ENCODE measurements around the gene MBD5. TPM values are rescaled to one million over a fixed set of nuclear protein-coding genes. Genes with fewer than 3 reads are reported as not detected.

MBD5 gene
- total and polyA plus RNA-seq, 5 donors, result 5.6 to 37.0 (median 33.9) TPM

- no peak for DNase-seq
- H3K27me3 ChIP-seq (ENCODE audit: control insufficient read depth, insufficient read depth), result no peaks in the 10 kb centered on the region
- H3K4me3 ChIP-seq (ENCODE audit: low read length), result no peak overlapping the region
- ATAC-seq, result no peak
- H3K27ac ChIP-seq (ENCODE audit: low read length), result no peak overlapping the region
- no peaks in the 10 kb centered on the region for H3K9me3 ChIP-seq (ENCODE audit: control insufficient read depth, low read length)
- 90% methylated on average over 1 of the region's 1 CpG for WGBS
- H3K4me1 ChIP-seq (ENCODE audit: control insufficient read depth, insufficient read depth, low read length), result no peaks in the 10 kb centered on the region
- intact Hi-C loops (cut with DNase I), result no loop called here
Measured at GRCh38 chr2:148177559-148177958, 156.7 kb downstream of the MBD5 start.

- H3K4me3 ChIP-seq (ENCODE audit: low read length), result no peak overlapping the region
- WGBS, result 89% methylated on average over 1 of the region's 1 CpG
- intact Hi-C loops (cut with DNase I), result no loop called here
- H3K9me3 ChIP-seq (ENCODE audit: control insufficient read depth, low read length), result no peaks in the 10 kb centered on the region
- no peaks in the 10 kb centered on the region for H3K4me1 ChIP-seq (ENCODE audit: control insufficient read depth, insufficient read depth, low read length)
- H3K27me3 ChIP-seq (ENCODE audit: control insufficient read depth, insufficient read depth), result no peaks in the 10 kb centered on the region
- ATAC-seq (no peak), DNase-seq (no peak)
- no peak overlapping the region for H3K27ac ChIP-seq (ENCODE audit: low read length)
Measured at GRCh38 chr2:148179724-148180123, 158.8 kb downstream of the MBD5 start.

- Histone ChIP-seq H3K9me3 (ENCODE audit: control insufficient read depth, low read length) (no peaks in the 10 kb centered on the region), H3K4me3 (ENCODE audit: low read length) (no peak overlapping the region), H3K4me1 (ENCODE audit: control insufficient read depth, insufficient read depth, low read length) (no peaks in the 10 kb centered on the region), H3K27me3 (ENCODE audit: control insufficient read depth, insufficient read depth) (no peaks in the 10 kb centered on the region), H3K27ac (ENCODE audit: low read length) (no peak overlapping the region)
- 96% methylated on average over 1 of the region's 1 CpG for WGBS
- no peak for DNase-seq
- intact Hi-C loops (cut with DNase I), result no loop called here
- no peak for ATAC-seq
Measured at GRCh38 chr2:148184976-148185375, 164.1 kb downstream of the MBD5 start.

GRCh38 chr2:148194882-148195281 lies 174.0 kb downstream of the MBD5 start:
- Histone ChIP-seq H3K4me3 (ENCODE audit: low read length) (no peak overlapping the region), H3K27me3 (ENCODE audit: control insufficient read depth, insufficient read depth) (no peaks in the 10 kb centered on the region), H3K9me3 (ENCODE audit: control insufficient read depth, low read length) (no peaks in the 10 kb centered on the region), H3K4me1 (ENCODE audit: control insufficient read depth, insufficient read depth, low read length) (no peaks in the 10 kb centered on the region), H3K27ac (ENCODE audit: low read length) (no peak overlapping the region)
- intact Hi-C loops (cut with DNase I), result no loop called here
- DNase-seq (no peak), ATAC-seq (no peak)

- ATAC-seq (no peak), DNase-seq (peak; percentile 24 to 69 (median 60))
- Histone ChIP-seq H3K4me1 (ENCODE audit: control insufficient read depth, insufficient read depth, low read length) (no peaks in the 10 kb centered on the region), H3K9me3 (ENCODE audit: control insufficient read depth, low read length) (no peaks in the 10 kb centered on the region), H3K27me3 (ENCODE audit: control insufficient read depth, insufficient read depth) (no peaks in the 10 kb centered on the region), H3K4me3 (ENCODE audit: low read length) (no peak overlapping the region), H3K27ac (ENCODE audit: low read length) (no peak overlapping the region)
- intact Hi-C loops (cut with DNase I), result no loop called here
- 93% methylated on average over 15 of the region's 15 CpGs for WGBS
Measured at GRCh38 chr2:148201075-148202004, 180.4 kb downstream of the MBD5 start.

GRCh38 chr2:148202237-148202636 lies 181.3 kb downstream of the MBD5 start:
- intact Hi-C loops (cut with DNase I), result no loop called here
- Histone ChIP-seq H3K27me3 (ENCODE audit: control insufficient read depth, insufficient read depth) (no peaks in the 10 kb centered on the region), H3K27ac (ENCODE audit: low read length) (no peak overlapping the region), H3K4me1 (ENCODE audit: control insufficient read depth, insufficient read depth, low read length) (no peaks in the 10 kb centered on the region), H3K9me3 (ENCODE audit: control insufficient read depth, low read length) (no peaks in the 10 kb centered on the region), H3K4me3 (ENCODE audit: low read length) (no peak overlapping the region)
- no peak for DNase-seq
- ATAC-seq, result no peak

GRCh38 chr2:148207111-148207510 lies 186.2 kb downstream of the MBD5 start:
- Histone ChIP-seq H3K4me3 (ENCODE audit: low read length) (no peak overlapping the region), H3K27me3 (ENCODE audit: control insufficient read depth, insufficient read depth) (no peaks in the 10 kb centered on the region), H3K4me1 (ENCODE audit: control insufficient read depth, insufficient read depth, low read length) (no peaks in the 10 kb centered on the region), H3K27ac (ENCODE audit: low read length) (no peak overlapping the region), H3K9me3 (ENCODE audit: control insufficient read depth, low read length) (no peaks in the 10 kb centered on the region)
- DNase-seq (no peak), ATAC-seq (no peak)
- WGBS, result 79% methylated on average over 2 of the region's 2 CpGs
- intact Hi-C loops (cut with DNase I), result no loop called here

GRCh38 chr2:148209603-148210002 lies 188.7 kb downstream of the MBD5 start:
- intact Hi-C loops (cut with DNase I), result no loop called here
- no peak overlapping the region for H3K4me3 ChIP-seq (ENCODE audit: low read length)
- no peaks in the 10 kb centered on the region for H3K27me3 ChIP-seq (ENCODE audit: control insufficient read depth, insufficient read depth)
- 96% methylated on average over 2 of the region's 2 CpGs for WGBS
- ATAC-seq (no peak), DNase-seq (peak in 1 of 3 donors; percentile 35)
- no peaks in the 10 kb centered on the region for H3K9me3 ChIP-seq (ENCODE audit: control insufficient read depth, low read length)
- H3K27ac ChIP-seq (ENCODE audit: low read length), result no peak overlapping the region
- no peaks in the 10 kb centered on the region for H3K4me1 ChIP-seq (ENCODE audit: control insufficient read depth, insufficient read depth, low read length)

GRCh38 chr2:148218326-148219075 lies 197.6 kb downstream of the MBD5 start:
- DNase-seq (no peak), ATAC-seq (no peak)
- intact Hi-C loops (cut with DNase I), result no loop called here
- no peaks in the 10 kb centered on the region for H3K27me3 ChIP-seq (ENCODE audit: control insufficient read depth, insufficient read depth)
- H3K9me3 ChIP-seq (ENCODE audit: control insufficient read depth, low read length), result no peaks in the 10 kb centered on the region
- WGBS, result 95% methylated on average over 5 of the region's 5 CpGs
- H3K4me3 ChIP-seq (ENCODE audit: low read length), result no peak overlapping the region
- no peak overlapping the region for H3K27ac ChIP-seq (ENCODE audit: low read length)
- H3K4me1 ChIP-seq (ENCODE audit: control insufficient read depth, insufficient read depth, low read length), result no peaks in the 10 kb centered on the region

- no peak for ATAC-seq
- WGBS, result 92% methylated on average over 4 of the region's 4 CpGs
- intact Hi-C loops (cut with DNase I), result no loop called here
Measured at GRCh38 chr2:148221166-148221565, 200.3 kb downstream of the MBD5 start.

GRCh38 chr2:148221926-148222325 lies 201.0 kb downstream of the MBD5 start:
- no peaks in the 10 kb centered on the region for H3K9me3 ChIP-seq (ENCODE audit: control insufficient read depth, low read length)
- intact Hi-C loops (cut with DNase I), result no loop called here
- no peak for ATAC-seq

More at GRCh38 chr2:148221166-148221565, 200.3 kb downstream of the MBD5 start:
- H3K4me3 ChIP-seq (ENCODE audit: low read length), result no peak overlapping the region
- H3K9me3 ChIP-seq (ENCODE audit: control insufficient read depth, low read length), result no peaks in the 10 kb centered on the region
- no peaks in the 10 kb centered on the region for H3K4me1 ChIP-seq (ENCODE audit: control insufficient read depth, insufficient read depth, low read length)
- DNase-seq, result no peak
- no peak overlapping the region for H3K27ac ChIP-seq (ENCODE audit: low read length)
- H3K27me3 ChIP-seq (ENCODE audit: control insufficient read depth, insufficient read depth), result no peaks in the 10 kb centered on the region

More at GRCh38 chr2:148221926-148222325, 201.0 kb downstream of the MBD5 start:
- Histone ChIP-seq H3K4me3 (ENCODE audit: low read length) (no peak overlapping the region), H3K27me3 (ENCODE audit: control insufficient read depth, insufficient read depth) (no peaks in the 10 kb centered on the region), H3K4me1 (ENCODE audit: control insufficient read depth, insufficient read depth, low read length) (no peaks in the 10 kb centered on the region), H3K27ac (ENCODE audit: low read length) (no peak overlapping the region)
- WGBS, result over 99% methylated on average over 2 of the region's 2 CpGs
- no peak for DNase-seq

Data from right cardiac atrium (tissue), 5 donors.